AG09319 (cell line): Measurements from ENCODE around the gene HOXA3.

Experiments
- DNase-seq: peaks from one replicate; pipeline ENCODE4 v3.0.0-alpha.2; 2010; ENCODE audit warnings: low read depth; ENCODE audit errors: extremely low read depth
- CTCF ChIP-seq: IDR thresholded peaks from 2 replicates; pipeline ENCODE4 v1.5.1; 2011; ENCODE audit warnings: low read depth, mild to moderate bottlenecking, inconsistent platforms, low read length, moderate library complexity

The HOXA3 gene

GRCh38 chr7:27094304-27095049 lies 57.9 kb downstream of the HOXA3 start:
- no peak for DNase-seq
- TF ChIP-seq CTCF, result no peak

DNA sequence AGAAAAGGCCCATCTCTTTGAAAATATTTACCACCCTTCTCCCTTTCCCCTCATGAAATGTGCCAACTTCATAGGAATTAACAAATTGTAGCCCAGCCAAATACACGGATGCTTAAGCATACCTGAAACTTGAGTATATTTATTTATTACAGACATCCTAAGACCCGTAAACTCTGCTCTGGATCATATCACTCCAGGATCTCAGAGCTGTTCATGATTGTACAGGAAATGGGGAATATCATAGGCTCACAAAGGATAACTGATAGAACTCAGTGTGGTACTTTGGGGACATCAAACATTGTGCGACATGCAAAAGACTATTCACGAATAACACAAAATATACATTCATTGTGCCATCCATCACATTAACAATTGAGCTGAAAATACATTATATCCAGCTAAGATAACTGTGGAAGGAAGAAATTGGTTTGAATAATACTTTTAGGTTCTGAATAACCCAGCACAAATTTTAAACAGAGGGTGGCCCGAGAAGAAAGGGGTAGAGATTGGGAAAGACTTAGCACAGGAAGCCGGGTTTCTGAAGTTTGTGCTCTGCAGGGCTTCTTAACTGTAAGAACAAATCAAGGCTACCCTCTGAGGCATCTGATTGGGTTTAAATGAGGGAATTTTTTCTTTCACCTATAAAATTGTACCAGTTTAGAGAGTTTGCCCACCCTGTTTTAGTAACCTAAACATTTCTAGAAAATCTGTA lies 59.0 kb downstream of the HOXA3 start:
- no peak for TF ChIP-seq CTCF

DNA sequence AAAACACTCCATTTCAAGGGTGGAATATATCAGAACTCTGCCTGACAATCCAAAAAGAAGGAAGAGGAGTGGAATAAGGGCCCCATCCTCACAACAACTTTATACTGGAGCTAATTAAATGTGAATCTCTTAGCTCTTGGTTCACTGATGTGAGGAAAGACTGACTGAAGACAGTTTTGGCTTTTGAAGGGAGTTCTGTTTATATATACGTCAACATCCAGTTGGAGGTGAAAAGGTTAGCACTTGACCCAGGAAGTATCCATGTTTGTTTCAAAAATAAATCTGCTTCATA lies 59.6 kb downstream of the HOXA3 start:
- TF ChIP-seq CTCF, result no peak
- DNase-seq, result no peak

More for the DNA sequence above, 59.0 kb downstream of the HOXA3 start:
- no peak for DNase-seq

- TF ChIP-seq CTCF, result no peak
- DNase-seq, result no peak
These were observed 60.2 kb downstream of the HOXA3 start for GRCh38 chr7:27091941-27092818.

DNA sequence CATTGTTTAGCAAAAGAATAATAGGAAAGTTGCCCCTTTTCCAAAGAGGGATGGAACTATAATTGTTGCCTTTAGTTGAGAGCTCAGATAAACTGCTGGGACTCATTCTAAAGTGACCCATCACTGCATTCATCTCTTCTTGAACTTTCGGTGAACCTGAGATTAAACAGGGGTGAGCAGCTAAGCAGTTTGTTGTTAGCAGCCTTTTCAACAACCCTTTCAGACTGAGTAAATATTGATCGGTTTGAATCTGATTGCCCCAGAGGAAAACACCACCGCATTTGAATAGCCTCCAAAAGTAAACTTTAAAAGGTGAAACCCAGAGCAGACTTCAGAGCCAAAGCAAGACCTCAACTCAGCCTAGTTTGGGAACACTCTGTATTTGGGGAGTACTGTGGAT lies 61.3 kb downstream of the HOXA3 start:
- no peak for TF ChIP-seq CTCF
- no peak for DNase-seq

- no peak for TF ChIP-seq CTCF
- no peak for DNase-seq
These were observed 64.1 kb downstream of the HOXA3 start for GRCh38 chr7:27088002-27088922.
